ENCODE results near the gene CFAP119. TPM values are rescaled to one million over a fixed set of nuclear protein-coding genes. Genes with fewer than 3 reads are reported as not detected.

Gene CFAP119
- total and polyA plus RNA-seq, 2 experiments from 2014 or later, result 2.2 to 5.2 TPM

DNA sequence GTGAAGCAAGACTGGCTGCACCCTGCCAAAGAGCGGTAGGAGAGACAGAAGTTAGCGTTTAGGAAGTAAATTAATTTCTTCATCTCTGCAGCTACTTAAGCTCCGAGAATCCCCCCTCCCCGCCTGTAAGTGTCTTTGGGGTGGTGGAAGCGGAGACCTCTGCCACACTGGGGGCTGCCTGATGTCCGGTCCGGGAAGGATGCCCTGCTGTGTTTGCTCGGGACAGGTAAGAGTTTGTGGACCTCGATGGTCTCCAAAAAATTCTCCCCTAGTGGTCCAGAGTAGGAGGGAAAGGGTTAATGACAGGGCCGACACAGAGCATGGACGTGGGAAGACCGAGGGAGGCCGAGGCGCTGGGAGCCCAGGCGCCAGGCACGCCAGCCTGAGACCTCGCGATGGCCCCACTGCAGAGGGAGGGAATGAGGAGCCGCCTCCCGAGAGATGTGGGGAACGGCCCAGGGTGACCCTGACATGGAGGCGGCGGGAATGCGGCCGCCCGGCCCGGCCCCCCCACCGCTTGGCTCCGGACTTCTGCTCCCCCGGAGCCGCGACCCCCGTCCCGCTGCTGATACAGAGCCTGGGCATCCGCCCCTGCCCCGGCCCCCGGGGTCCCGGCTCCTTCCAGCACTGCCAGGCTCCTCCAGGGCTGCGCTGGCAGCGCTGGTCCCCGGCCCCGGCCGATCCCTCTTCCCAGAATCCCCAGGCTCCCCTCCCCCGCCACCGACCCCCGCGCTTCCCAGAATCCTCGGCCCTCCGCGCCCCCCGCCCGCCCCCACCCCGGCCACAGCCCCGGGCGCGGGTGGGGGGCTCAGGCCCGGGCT, 24.5 kb upstream of the CFAP119 start (continued):
- TF ChIP-seq, protein P1, sequence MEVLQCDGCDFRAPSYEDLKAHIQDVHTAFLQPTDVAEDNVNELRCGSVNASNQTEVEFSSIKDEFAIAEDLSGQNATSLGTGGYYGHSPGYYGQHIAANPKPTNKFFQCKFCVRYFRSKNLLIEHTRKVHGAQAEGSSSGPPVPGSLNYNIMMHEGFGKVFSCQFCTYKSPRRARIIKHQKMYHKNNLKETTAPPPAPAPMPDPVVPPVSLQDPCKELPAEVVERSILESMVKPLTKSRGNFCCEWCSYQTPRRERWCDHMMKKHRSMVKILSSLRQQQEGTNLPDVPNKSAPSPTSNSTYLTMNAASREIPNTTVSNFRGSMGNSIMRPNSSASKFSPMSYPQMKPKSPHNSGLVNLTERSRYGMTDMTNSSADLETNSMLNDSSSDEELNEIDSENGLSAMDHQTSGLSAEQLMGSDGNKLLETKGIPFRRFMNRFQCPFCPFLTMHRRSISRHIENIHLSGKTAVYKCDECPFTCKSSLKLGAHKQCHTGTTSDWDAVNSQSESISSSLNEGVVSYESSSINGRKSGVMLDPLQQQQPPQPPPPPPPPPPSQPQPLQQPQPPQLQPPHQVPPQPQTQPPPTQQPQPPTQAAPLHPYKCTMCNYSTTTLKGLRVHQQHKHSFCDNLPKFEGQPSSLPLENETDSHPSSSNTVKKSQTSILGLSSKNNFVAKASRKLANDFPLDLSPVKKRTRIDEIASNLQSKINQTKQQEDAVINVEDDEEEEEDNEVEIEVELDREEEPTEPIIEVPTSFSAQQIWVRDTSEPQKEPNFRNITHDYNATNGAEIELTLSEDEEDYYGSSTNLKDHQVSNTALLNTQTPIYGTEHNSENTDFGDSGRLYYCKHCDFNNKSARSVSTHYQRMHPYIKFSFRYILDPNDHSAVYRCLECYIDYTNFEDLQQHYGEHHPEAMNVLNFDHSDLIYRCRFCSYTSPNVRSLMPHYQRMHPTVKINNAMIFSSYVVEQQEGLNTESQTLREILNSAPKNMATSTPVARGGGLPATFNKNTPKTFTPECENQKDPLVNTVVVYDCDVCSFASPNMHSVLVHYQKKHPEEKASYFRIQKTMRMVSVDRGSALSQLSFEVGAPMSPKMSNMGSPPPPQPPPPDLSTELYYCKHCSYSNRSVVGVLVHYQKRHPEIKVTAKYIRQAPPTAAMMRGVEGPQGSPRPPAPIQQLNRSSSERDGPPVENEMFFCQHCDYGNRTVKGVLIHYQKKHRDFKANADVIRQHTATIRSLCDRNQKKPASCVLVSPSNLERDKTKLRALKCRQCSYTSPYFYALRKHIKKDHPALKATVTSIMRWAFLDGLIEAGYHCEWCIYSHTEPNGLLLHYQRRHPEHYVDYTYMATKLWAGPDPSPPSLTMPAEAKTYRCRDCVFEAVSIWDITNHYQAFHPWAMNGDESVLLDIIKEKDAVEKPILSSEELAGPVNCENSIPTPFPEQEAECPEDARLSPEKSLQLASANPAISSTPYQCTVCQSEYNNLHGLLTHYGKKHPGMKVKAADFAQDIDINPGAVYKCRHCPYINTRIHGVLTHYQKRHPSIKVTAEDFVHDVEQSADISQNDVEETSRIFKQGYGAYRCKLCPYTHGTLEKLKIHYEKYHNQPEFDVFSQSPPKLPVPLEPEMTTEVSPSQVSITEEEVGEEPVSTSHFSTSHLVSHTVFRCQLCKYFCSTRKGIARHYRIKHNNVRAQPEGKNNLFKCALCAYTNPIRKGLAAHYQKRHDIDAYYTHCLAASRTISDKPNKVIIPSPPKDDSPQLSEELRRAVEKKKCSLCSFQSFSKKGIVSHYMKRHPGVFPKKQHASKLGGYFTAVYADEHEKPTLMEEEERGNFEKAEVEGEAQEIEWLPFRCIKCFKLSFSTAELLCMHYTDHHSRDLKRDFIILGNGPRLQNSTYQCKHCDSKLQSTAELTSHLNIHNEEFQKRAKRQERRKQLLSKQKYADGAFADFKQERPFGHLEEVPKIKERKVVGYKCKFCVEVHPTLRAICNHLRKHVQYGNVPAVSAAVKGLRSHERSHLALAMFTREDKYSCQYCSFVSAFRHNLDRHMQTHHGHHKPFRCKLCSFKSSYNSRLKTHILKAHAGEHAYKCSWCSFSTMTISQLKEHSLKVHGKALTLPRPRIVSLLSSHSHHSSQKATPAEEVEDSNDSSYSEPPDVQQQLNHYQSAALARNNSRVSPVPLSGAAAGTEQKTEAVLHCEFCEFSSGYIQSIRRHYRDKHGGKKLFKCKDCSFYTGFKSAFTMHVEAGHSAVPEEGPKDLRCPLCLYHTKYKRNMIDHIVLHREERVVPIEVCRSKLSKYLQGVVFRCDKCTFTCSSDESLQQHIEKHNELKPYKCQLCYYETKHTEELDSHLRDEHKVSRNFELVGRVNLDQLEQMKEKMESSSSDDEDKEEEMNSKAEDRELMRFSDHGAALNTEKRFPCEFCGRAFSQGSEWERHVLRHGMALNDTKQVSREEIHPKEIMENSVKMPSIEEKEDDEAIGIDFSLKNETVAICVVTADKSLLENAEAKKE (CRISPR knock-in tag; IDR thresholded peaks at IDR 0.05), result no peak
- TF ChIP-seq, protein P2, sequence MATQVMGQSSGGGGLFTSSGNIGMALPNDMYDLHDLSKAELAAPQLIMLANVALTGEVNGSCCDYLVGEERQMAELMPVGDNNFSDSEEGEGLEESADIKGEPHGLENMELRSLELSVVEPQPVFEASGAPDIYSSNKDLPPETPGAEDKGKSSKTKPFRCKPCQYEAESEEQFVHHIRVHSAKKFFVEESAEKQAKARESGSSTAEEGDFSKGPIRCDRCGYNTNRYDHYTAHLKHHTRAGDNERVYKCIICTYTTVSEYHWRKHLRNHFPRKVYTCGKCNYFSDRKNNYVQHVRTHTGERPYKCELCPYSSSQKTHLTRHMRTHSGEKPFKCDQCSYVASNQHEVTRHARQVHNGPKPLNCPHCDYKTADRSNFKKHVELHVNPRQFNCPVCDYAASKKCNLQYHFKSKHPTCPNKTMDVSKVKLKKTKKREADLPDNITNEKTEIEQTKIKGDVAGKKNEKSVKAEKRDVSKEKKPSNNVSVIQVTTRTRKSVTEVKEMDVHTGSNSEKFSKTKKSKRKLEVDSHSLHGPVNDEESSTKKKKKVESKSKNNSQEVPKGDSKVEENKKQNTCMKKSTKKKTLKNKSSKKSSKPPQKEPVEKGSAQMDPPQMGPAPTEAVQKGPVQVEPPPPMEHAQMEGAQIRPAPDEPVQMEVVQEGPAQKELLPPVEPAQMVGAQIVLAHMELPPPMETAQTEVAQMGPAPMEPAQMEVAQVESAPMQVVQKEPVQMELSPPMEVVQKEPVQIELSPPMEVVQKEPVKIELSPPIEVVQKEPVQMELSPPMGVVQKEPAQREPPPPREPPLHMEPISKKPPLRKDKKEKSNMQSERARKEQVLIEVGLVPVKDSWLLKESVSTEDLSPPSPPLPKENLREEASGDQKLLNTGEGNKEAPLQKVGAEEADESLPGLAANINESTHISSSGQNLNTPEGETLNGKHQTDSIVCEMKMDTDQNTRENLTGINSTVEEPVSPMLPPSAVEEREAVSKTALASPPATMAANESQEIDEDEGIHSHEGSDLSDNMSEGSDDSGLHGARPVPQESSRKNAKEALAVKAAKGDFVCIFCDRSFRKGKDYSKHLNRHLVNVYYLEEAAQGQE (IDR thresholded peaks at IDR 0.05; ENCODE audit: unreplicated experiment), result no peak
- TF ChIP-seq, protein P3, sequence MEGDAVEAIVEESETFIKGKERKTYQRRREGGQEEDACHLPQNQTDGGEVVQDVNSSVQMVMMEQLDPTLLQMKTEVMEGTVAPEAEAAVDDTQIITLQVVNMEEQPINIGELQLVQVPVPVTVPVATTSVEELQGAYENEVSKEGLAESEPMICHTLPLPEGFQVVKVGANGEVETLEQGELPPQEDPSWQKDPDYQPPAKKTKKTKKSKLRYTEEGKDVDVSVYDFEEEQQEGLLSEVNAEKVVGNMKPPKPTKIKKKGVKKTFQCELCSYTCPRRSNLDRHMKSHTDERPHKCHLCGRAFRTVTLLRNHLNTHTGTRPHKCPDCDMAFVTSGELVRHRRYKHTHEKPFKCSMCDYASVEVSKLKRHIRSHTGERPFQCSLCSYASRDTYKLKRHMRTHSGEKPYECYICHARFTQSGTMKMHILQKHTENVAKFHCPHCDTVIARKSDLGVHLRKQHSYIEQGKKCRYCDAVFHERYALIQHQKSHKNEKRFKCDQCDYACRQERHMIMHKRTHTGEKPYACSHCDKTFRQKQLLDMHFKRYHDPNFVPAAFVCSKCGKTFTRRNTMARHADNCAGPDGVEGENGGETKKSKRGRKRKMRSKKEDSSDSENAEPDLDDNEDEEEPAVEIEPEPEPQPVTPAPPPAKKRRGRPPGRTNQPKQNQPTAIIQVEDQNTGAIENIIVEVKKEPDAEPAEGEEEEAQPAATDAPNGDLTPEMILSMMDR (conservative IDR thresholded peaks at IDR 0.05; ENCODE audit: low read depth in 2 of 2), result no peak

All from GM23338 (cell line).